ENCODE results near the gene USP54.
"Not testable (repeated sequence)": the region's sequence is repeated elsewhere in the genome, so short reads cannot be mapped to it uniquely, and the experiment has no call there.

Gene USP54

GRCh38 chr10:73625884-73626752, 35.0 kb upstream of the USP54 start:
- TF ChIP-seq CTCF (conservative IDR thresholded peaks at IDR 0.05; ENCODE audit: low read length) = no peak
- peak overlapping the region; percentile 86 for H3K4me3 ChIP-seq (ENCODE audit: low read length)
- DNase-seq (ENCODE audit: low read depth) = peak; percentile 98

- H3K4me3 ChIP-seq (ENCODE audit: low read length) = peak overlapping the region; percentile 86
- no peak for TF ChIP-seq CTCF (conservative IDR thresholded peaks at IDR 0.05; ENCODE audit: low read length)
- peak; percentile 16 for DNase-seq (ENCODE audit: low read depth)
Measured at GRCh38 chr10:73625004-73625883, 34.1 kb upstream of the USP54 start.

GRCh38 chr10:73623056-73623455, 31.9 kb upstream of the USP54 start:
- no peak overlapping the region for H3K4me3 ChIP-seq (ENCODE audit: low read length)
- no peak for TF ChIP-seq CTCF (conservative IDR thresholded peaks at IDR 0.05; ENCODE audit: low read length)
- no peak for DNase-seq (ENCODE audit: low read depth)

- H3K4me3 ChIP-seq (ENCODE audit: low read length); DNase-seq (ENCODE audit: low read depth): not testable (repeated sequence)
Measured at GRCh38 chr10:73620974-73621373, 29.8 kb upstream of the USP54 start.

GRCh38 chr10:73617143-73617542, 26.0 kb upstream of the USP54 start:
- H3K4me3 ChIP-seq (ENCODE audit: low read length); DNase-seq (ENCODE audit: low read depth): not testable (repeated sequence)

GRCh38 chr10:73614720-73615119, 23.6 kb upstream of the USP54 start:
- H3K4me3 ChIP-seq (ENCODE audit: low read length) = no peak overlapping the region
- DNase-seq (ENCODE audit: low read depth) = no peak
- no peak for TF ChIP-seq CTCF (conservative IDR thresholded peaks at IDR 0.05; ENCODE audit: low read length)

GRCh38 chr10:73609116-73609515, 18.0 kb upstream of the USP54 start:
- H3K4me3 ChIP-seq (ENCODE audit: low read length) = no peak overlapping the region
- DNase-seq (ENCODE audit: low read depth) = no peak
- no peak for TF ChIP-seq CTCF (conservative IDR thresholded peaks at IDR 0.05; ENCODE audit: low read length)

- DNase-seq (ENCODE audit: low read depth) = no peak
- H3K4me3 ChIP-seq (ENCODE audit: low read length) = no peak overlapping the region
- TF ChIP-seq CTCF (conservative IDR thresholded peaks at IDR 0.05; ENCODE audit: low read length) = no peak
Measured at GRCh38 chr10:73601486-73601921, 10.4 kb upstream of the USP54 start.
